ENCODE results near the gene ITSN2.

GRCh38 chr2:24191848-24192247 lies 168.5 kb downstream of the ITSN2 start:
- TF ChIP-seq EP300 (conservative IDR thresholded peaks at IDR 0.05; ENCODE audit: poor library complexity, severe bottlenecking) (no peak), REST (IDR thresholded peaks at IDR 0.05; ENCODE audit: borderline replicate concordance) (no peak)
- TF ChIP-seq, protein P1, sequence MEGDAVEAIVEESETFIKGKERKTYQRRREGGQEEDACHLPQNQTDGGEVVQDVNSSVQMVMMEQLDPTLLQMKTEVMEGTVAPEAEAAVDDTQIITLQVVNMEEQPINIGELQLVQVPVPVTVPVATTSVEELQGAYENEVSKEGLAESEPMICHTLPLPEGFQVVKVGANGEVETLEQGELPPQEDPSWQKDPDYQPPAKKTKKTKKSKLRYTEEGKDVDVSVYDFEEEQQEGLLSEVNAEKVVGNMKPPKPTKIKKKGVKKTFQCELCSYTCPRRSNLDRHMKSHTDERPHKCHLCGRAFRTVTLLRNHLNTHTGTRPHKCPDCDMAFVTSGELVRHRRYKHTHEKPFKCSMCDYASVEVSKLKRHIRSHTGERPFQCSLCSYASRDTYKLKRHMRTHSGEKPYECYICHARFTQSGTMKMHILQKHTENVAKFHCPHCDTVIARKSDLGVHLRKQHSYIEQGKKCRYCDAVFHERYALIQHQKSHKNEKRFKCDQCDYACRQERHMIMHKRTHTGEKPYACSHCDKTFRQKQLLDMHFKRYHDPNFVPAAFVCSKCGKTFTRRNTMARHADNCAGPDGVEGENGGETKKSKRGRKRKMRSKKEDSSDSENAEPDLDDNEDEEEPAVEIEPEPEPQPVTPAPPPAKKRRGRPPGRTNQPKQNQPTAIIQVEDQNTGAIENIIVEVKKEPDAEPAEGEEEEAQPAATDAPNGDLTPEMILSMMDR (IDR thresholded peaks at IDR 0.05; ENCODE audit: poor library complexity, severe bottlenecking), result no peak
